GM12878 (cell line): ENCODE data around the gene ZNF423. TPM values are rescaled to one million over a fixed set of nuclear protein-coding genes. Genes with fewer than 3 reads are reported as not detected.

ENCODE experiments used
- ATAC-seq: fragments of 200-7000 bp; cut with Tn5 transposase; 3 replicates; pipeline ENCODE4 v1.9.1; 2020; ENCODE audit warnings: mild to moderate bottlenecking, moderate library complexity
- BruUV-seq: library from RNA; stranded (reverse); fragments of 400-500 nt; replicated peaks from 2 replicates; lab custom pipeline; 2021; lab: Mats Ljungman, UMichigan
- CTCF ChIA-PET: fragments of 300-600 bp; sonication (Branson Sonifier 250); formaldehyde crosslinking; extraction: SDS; loops from one replicate; lab custom pipeline; 2021; ENCODE audit warnings: inconsistent platforms; lab: Yijun Ruan, JAX
- POLR2A ChIA-PET: fragments of 350-600 bp; formaldehyde crosslinking; extraction: SDS; loops from one replicate; lab custom pipeline; 2021; ENCODE audit warnings: inconsistent platforms; lab: Charles Lee
- RAD21 ChIA-PET: fragments of 300-600 bp; sonication (Branson Sonifier 250); formaldehyde crosslinking; loops from one replicate; lab custom pipeline; 2023; ENCODE audit warnings: antibody characterized with exemption; ENCODE audit not compliant: unreplicated experiment; lab: Charles Lee
- SMC1A ChIA-PET: fragments of 300-600 bp; sonication (Branson Sonifier 250); formaldehyde crosslinking; loops from one replicate; lab custom pipeline; 2023; ENCODE audit not compliant: unreplicated experiment, uncharacterized antibody; lab: Charles Lee
- DNase-seq: peaks from one replicate; pipeline ENCODE4 v3.0.0-alpha.2; 2011; ENCODE audit warnings: low read depth, low spot score
- FAIRE-seq: peaks from 3 replicates; lab custom pipeline; 2011; peaks lifted over from hg19 to GRCh38; lab: Jason Lieb, UNC
- H2AFZ ChIP-seq: 2 replicates; pipeline ENCODE4 v1.6.0; 2011; ENCODE audit warnings: low read depth, low read length, control low read depth; ENCODE audit not compliant: control insufficient read depth
- H3K27ac ChIP-seq: 2 replicates; pipeline ENCODE4 v1.5.1; 2011; ENCODE audit warnings: control low read depth; ENCODE audit not compliant: control insufficient read depth, insufficient read depth
- H3K27me3 ChIP-seq, 2 experiments: replicated peaks in 1 of 2; 2 replicates each; pipeline versions ENCODE4 v1.6.0 to v1.6.1; 2011; ENCODE audit warnings: low read length in 1 of 2; ENCODE audit not compliant: control insufficient read depth in 2 of 2, insufficient read depth in 2 of 2
- H3K36me3 ChIP-seq, 2 experiments: 2 replicates each; pipeline ENCODE4 v1.5.1; 2011; ENCODE audit warnings: low read length in 1 of 2; ENCODE audit not compliant: control insufficient read depth in 2 of 2, insufficient read depth in 2 of 2
- H3K4me1 ChIP-seq: 2 replicates; pipeline ENCODE4 v1.6.1; 2011; ENCODE audit warnings: mild to moderate bottlenecking, low read length, moderate library complexity, mixed read lengths; ENCODE audit not compliant: control insufficient read depth, insufficient read depth
- H3K4me2 ChIP-seq: 2 replicates; pipeline ENCODE4 v1.6.0; 2011; ENCODE audit warnings: control low read depth; ENCODE audit not compliant: control insufficient read depth, insufficient read depth
- H3K4me3 ChIP-seq: fragments of 200-600 bp; sonication (generic); 2 replicates; pipeline ENCODE4 v1.5.1; 2016
- H3K79me2 ChIP-seq: 2 replicates; pipeline ENCODE4 v1.6.0; 2011; ENCODE audit warnings: low read length; ENCODE audit not compliant: control insufficient read depth, insufficient read depth
- H3K9ac ChIP-seq: 2 replicates; pipeline ENCODE4 v1.8.0; 2011; ENCODE audit warnings: low read length, control low read depth, mixed read lengths; ENCODE audit not compliant: control insufficient read depth, insufficient read depth
- H3K9me3 ChIP-seq: replicated peaks from 3 replicates; pipeline ENCODE4 v1.5.1; 2011; ENCODE audit warnings: mild to moderate bottlenecking, low read length; ENCODE audit not compliant: control insufficient read depth, insufficient read depth
- H4K20me1 ChIP-seq: 2 replicates; pipeline ENCODE4 v1.6.0; 2011; ENCODE audit not compliant: control insufficient read depth, insufficient read depth
- BACH1 ChIP-seq: fragments of 450-650 bp; IDR thresholded peaks from 2 replicates; pipeline ENCODE4 v1.6.1; 2017; ENCODE audit warnings: mild to moderate bottlenecking, borderline replicate concordance
- DPF2 ChIP-seq: fragments of 450-650 bp; IDR thresholded peaks from 2 replicates; pipeline ENCODE4 v1.6.1; 2017; ENCODE audit warnings: mild to moderate bottlenecking
- ELK1 ChIP-seq: IDR thresholded peaks from 2 replicates; pipeline ENCODE4 v1.6.1; 2012; ENCODE audit warnings: low read depth, low read length, improper control_type of control experiment
- FOS ChIP-seq: IDR thresholded peaks from 3 replicates; pipeline ENCODE4 v1.6.1; 2011; ENCODE audit warnings: borderline replicate concordance; ENCODE audit not compliant: insufficient read length; ENCODE audit errors: extremely low read depth
- FOXK2 ChIP-seq: fragments of 450-650 bp; IDR thresholded peaks from 2 replicates; pipeline ENCODE4 v1.6.1; 2017; ENCODE audit warnings: mild to moderate bottlenecking, moderate library complexity
- HCFC1 ChIP-seq: fragments of 150-350 bp; IDR thresholded peaks from 2 replicates; pipeline ENCODE4 v1.6.1; 2014; ENCODE audit warnings: low read length
- HSF1 ChIP-seq: fragments of 150-350 bp; IDR thresholded peaks from 2 replicates; pipeline ENCODE4 v1.6.1; 2014; ENCODE audit warnings: mild to moderate bottlenecking, low read depth, low read length
- JUND ChIP-seq: IDR thresholded peaks from 2 replicates; pipeline ENCODE4 v1.6.1; 2012; ENCODE audit warnings: low read depth, mild to moderate bottlenecking, low read length, improper control_type of control experiment, moderate library complexity
- MTA3 ChIP-seq: IDR thresholded peaks from 2 replicates; pipeline ENCODE4 v1.6.1; 2012; ENCODE audit warnings: low read length, inconsistent platforms, borderline replicate concordance
- RBBP5 ChIP-seq: fragments of 200-600 bp; sonication (generic); conservative IDR thresholded peaks from 2 replicates; pipeline ENCODE4 v1.6.1; 2016
- REST ChIP-seq: IDR thresholded peaks from 2 replicates; pipeline ENCODE4 v1.6.1; 2012; ENCODE audit warnings: mild to moderate bottlenecking, low read depth, low read length
- RUNX3 ChIP-seq: IDR thresholded peaks from 2 replicates; pipeline ENCODE4 v1.6.1; 2012; ENCODE audit warnings: low read length, inconsistent platforms
- WGBS: methylation state at CpG from one replicate; pipeline ENCODE4 v1.1.6; 2016; ENCODE audit warnings: low lambda C conversion rate; ENCODE audit not compliant: insufficient replicate concordance, insufficient coverage; ENCODE audit errors: missing lambda C conversion rate; 5-methylcytosine and 5-hydroxymethylcytosine counted together
- in situ Hi-C: fragments of 300-500 bp; cut with MboI; formaldehyde crosslinking; loops from 9 replicates; pipeline ENCODE4 v1.14.3; 2018; ENCODE audit warnings: mixed read lengths
- intact Hi-C: fragments of 100-400 bp; cut with micrococcal nuclease; formaldehyde crosslinking; loops from one replicate; pipeline ENCODE4 v1.14.2; 2022; ENCODE audit not compliant: unreplicated experiment
- polyA plus RNA-seq, 11 experiments: library from polyadenylated mRNA; depleted of rRNA in 4 of 11; unstranded in 6 of 11; stranded (reverse) in 5 of 11; fragments of >200 nt; fragmentation: Nextera tagmentation in 4 of 11; fragmentation: Illumina TruSeq in 1 of 11; extraction: Ambion mirVana in 4 of 11; extraction: Trizol in 1 of 11; gene quantifications; 1 replicate in 1 of 11; 2 replicates in 10 of 11; pipeline versions ENCODE4 v1.2.1 to v1.2.3, GENCODE V29; 2011 to 2016; ENCODE audit warnings: inconsistent platforms in 2 of 11, missing spikeins in 2 of 11, low read depth in 1 of 11
- total RNA-seq, 4 experiments: library from RNA; depleted of rRNA in 3 of 4; stranded (reverse); fragments of >200 nt in 3 of 4; fragmentation: Illumina TruSeq in 1 of 4; extraction: Trizol in 1 of 4; gene quantifications; 2 replicates each; pipeline versions ENCODE4 v1.2.1 to v1.2.3, GENCODE V29; 2013 to 2021

The ZNF423 gene
- total and polyA plus RNA-seq, 10 of the 15 experiments (the other 5 are each of a cell fraction or from before 2014, with no cell fraction given), result 0.03 to 0.64 (median 0.10) TPM

DNA sequence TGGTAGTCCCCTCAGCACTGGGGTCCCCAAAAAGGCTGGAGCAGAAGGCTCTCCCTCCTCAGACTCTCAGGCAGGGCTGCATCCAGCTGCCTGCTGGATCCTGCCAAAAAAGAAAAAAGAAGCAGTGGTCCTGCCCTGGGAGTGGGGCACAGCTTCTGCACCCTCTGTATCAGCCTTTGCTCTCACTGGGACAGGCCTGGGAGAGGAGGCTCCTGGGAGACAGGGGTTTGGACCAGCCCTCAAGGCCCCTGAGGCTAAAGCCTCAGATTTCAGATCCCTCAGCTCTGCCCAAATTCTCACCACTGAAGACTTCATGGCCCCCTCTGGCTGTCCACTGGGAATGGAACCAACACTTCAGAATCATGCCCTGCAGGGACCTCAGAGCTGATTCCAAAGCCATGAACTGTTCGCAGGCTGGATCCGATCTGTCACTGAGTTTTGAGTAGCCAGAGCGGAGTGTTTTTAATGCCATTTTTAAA, 385.4 kb downstream of the ZNF423 start:
- no peaks in the 10 kb centered on the region for H3K79me2 ChIP-seq
- no TSS peak for BruUV-seq
- no peaks in the 10 kb centered on the region for H3K4me1 ChIP-seq
- H3K4me2 ChIP-seq, result no peak overlapping the region
- no peak overlapping the region for H3K9ac ChIP-seq
- intact Hi-C loops, result no loop called here
- ChIA-PET SMC1A (no interaction called here), POLR2A (no interaction called here), RAD21 (no interaction called here), CTCF (no interaction called here)
- in situ Hi-C loops, result no loop called here
- H3K27ac ChIP-seq, result no peak overlapping the region
- H3K27me3 ChIP-seq, result peaks cover 0 to 2% of the 10 kb centered on the region in 2 experiments; a peak in 1 of 4 replicates
- ATAC-seq (no peak), DNase-seq (no peak), FAIRE-seq (no peak)
- no peak for TF ChIP-seq MTA3
- no peak for TF ChIP-seq HCFC1
- no peak for TF ChIP-seq FOXK2
- no peak for TF ChIP-seq JUND
- TF ChIP-seq RUNX3, result no peak
- no peak for TF ChIP-seq ELK1
- TF ChIP-seq DPF2, result no peak
- TF ChIP-seq FOS, result no peak
- no peak for TF ChIP-seq BACH1
- no peak for TF ChIP-seq RBBP5
- TF ChIP-seq HSF1, result no peak
- TF ChIP-seq REST, result no peak
- WGBS, result 66% methylated on average over 3 of the region's 3 CpGs
- no peak overlapping the region for H3K4me3 ChIP-seq
- H2AFZ ChIP-seq, result no peak overlapping the region
- H3K9me3 ChIP-seq, result no peaks in the 10 kb centered on the region
- H4K20me1 ChIP-seq, result no peaks in the 10 kb centered on the region
- H3K36me3 ChIP-seq, result no peaks in the 10 kb centered on the region
